GM18505 (cell line): ENCODE results near the gene NRSN2.

Source experiments
- ATAC-seq: cut with Tn5 transposase; IDR thresholded peaks from one replicate; pipeline ENCODE4 v1.9.1; 2021; ENCODE audit not compliant: unreplicated experiment
- POLR2A ChIP-seq: IDR thresholded peaks from 4 replicates; pipeline ENCODE4 v1.6.1; 2011; ENCODE audit warnings: borderline replicate concordance; ENCODE audit not compliant: insufficient read depth, insufficient read length; ENCODE audit errors: extremely low read depth

Gene NRSN2

GRCh38 chr20:312067-312466 is 34.8 kb upstream of the NRSN2 start:
- no peak for TF ChIP-seq POLR2A
- ATAC-seq, result no peak

- TF ChIP-seq POLR2A, result no peak
- ATAC-seq, result no peak
Observed at GRCh38 chr20:312866-313265, 34.0 kb upstream of the NRSN2 start.

- ATAC-seq, result no peak
- TF ChIP-seq POLR2A, result no peak
Observed at GRCh38 chr20:313402-313801, 33.5 kb upstream of the NRSN2 start.

GRCh38 chr20:313948-314347 is 33.0 kb upstream of the NRSN2 start:
- no peak for TF ChIP-seq POLR2A
- ATAC-seq, result no peak

GRCh38 chr20:316316-317068 is 30.4 kb upstream of the NRSN2 start:
- no peak for TF ChIP-seq POLR2A
- no peak for ATAC-seq

GRCh38 chr20:324177-325044 is 22.5 kb upstream of the NRSN2 start:
- peak; percentile 37 for ATAC-seq
- peak; percentile 55 for TF ChIP-seq POLR2A

- TF ChIP-seq POLR2A, result peak; percentile 79
- peak; percentile 71 for ATAC-seq
Observed at GRCh38 chr20:325045-325888, 21.6 kb upstream of the NRSN2 start, which contains the start of gene SOX12. Gene SOX12 (plus strand): TSS chr20:325552. CDS start chr20:325925, 373 bp downstream.

- ATAC-seq, result peak; percentile 10
- peak; percentile 35 for TF ChIP-seq POLR2A
Observed at GRCh38 chr20:325889-326644, 20.8 kb upstream of the NRSN2 start.

- peak; percentile 6 for TF ChIP-seq POLR2A
Observed at GRCh38 chr20:326645-327185, 20.2 kb upstream of the NRSN2 start.

GRCh38 chr20:327186-328026 is 19.5 kb upstream of the NRSN2 start:
- TF ChIP-seq POLR2A, result peak; percentile 50
- no peak for ATAC-seq

More at GRCh38 chr20:326645-327185, 20.2 kb upstream of the NRSN2 start:
- ATAC-seq, result no peak
